Transverse colon (tissue), 4 donors: ENCODE data around the gene IKZF3. TPM values are rescaled to one million over a fixed set of nuclear protein-coding genes. Genes with fewer than 3 reads are reported as not detected.

Experiments used
- DNase-seq: peaks from one replicate; pipeline ENCODE4 v3.0.0-alpha.2; 2019
- H3K27ac ChIP-seq, 4 donors: fragments of 200-600 bp; sonication (generic); 2 replicates each; pipeline ENCODE4 v1.5.1; 2016 to 2018; ENCODE audit warnings: inconsistent platforms in 4 of 4
- H3K27me3 ChIP-seq: fragments of 200-600 bp; sonication (generic); 2 replicates; pipeline ENCODE4 v1.5.1; 2017; ENCODE audit warnings: inconsistent platforms
- H3K36me3 ChIP-seq, 4 donors: fragments of 200-600 bp; sonication (generic); 2 replicates each; pipeline ENCODE4 v1.5.1; 2017 to 2019; ENCODE audit warnings: inconsistent platforms in 4 of 4
- H3K4me1 ChIP-seq, 4 donors: fragments of 200-600 bp; sonication (generic); 2 replicates each; pipeline ENCODE4 v1.5.1; 2017 to 2020; ENCODE audit warnings: inconsistent platforms in 4 of 4
- H3K4me3 ChIP-seq, 4 donors: fragments of 200-600 bp; sonication (generic); 1 replicate in 1 of 4; 2 replicates in 3 of 4; pipeline versions ENCODE4 v1.5.1 to v1.6.1; 2017 to 2019; ENCODE audit warnings: inconsistent platforms in 4 of 4
- H3K9me3 ChIP-seq, 2 donors: fragments of 200-600 bp; sonication (generic); 2 replicates each; pipeline ENCODE4 v1.5.1; 2017 to 2019; ENCODE audit warnings: inconsistent platforms in 2 of 2
- EP300 ChIP-seq: sonication (generic); formaldehyde crosslinking; IDR thresholded peaks from one replicate; pipeline ENCODE4 v1.6.1; 2017; ENCODE audit warnings: antibody characterized with exemption, low read depth
- POLR2A ChIP-seq: fragments of 450-650 bp; IDR thresholded peaks from one replicate; pipeline ENCODE4 v1.6.1; 2016; ENCODE audit warnings: antibody characterized with exemption, mild to moderate bottlenecking, moderate library complexity
- POLR2AphosphoS5 ChIP-seq, 3 donors: sonication (generic); formaldehyde crosslinking; IDR thresholded peaks; one replicate each; pipeline ENCODE4 v1.6.1; 2016; ENCODE audit warnings: antibody characterized with exemption in 3 of 3
- WGBS, 2 donors: methylation state at CpG; one replicate each; pipeline ENCODE4 v1.1.5; 2018; ENCODE audit warnings: low coverage in 1 of 2; 5-methylcytosine and 5-hydroxymethylcytosine counted together
- in situ Hi-C, 4 donors: fragments of 200-750 bp; cut with MboI; loops; one replicate each; pipeline versions ENCODE4 v1.15.0 to v1.15.1; 2017; ENCODE audit warnings: low sequenced_read_pairs in 3 of 4, low pct_ligation_motif_present in 1 of 4, low pct_unique_long_range_greater_than_20kb in 1 of 4
- intact Hi-C: fragments of 100-400 bp; cut with DNase I; formaldehyde crosslinking; loops from one replicate; pipeline ENCODE4 v1.15.1; 2023; ENCODE audit warnings: low total_unique reads
- total RNA-seq, 4 donors: library from RNA; depleted of rRNA; stranded (reverse); fragments of >200 nt; gene quantifications; one replicate each; pipeline ENCODE4 v1.1.0, GENCODE V29; 2016
- TF ChIP-seq, protein P1 (sequence below), 5 experiments: fragments of 200-600 bp in 3 of 5; fragments of 450-650 bp in 2 of 5; sonication (generic) in 3 of 5; IDR thresholded peaks; 1 replicate in 2 of 5; 2 replicates in 3 of 5; pipeline ENCODE4 v1.5.1; 2016 to 2017; ENCODE audit warnings: antibody characterized with exemption in 5 of 5, inconsistent platforms in 3 of 5, mild to moderate bottlenecking in 2 of 5, moderate library complexity in 1 of 5

Gene IKZF3
- total RNA-seq, 4 donors from 2014 or later, result 2.2 to 13.5 (median 3.0) TPM

DNA sequence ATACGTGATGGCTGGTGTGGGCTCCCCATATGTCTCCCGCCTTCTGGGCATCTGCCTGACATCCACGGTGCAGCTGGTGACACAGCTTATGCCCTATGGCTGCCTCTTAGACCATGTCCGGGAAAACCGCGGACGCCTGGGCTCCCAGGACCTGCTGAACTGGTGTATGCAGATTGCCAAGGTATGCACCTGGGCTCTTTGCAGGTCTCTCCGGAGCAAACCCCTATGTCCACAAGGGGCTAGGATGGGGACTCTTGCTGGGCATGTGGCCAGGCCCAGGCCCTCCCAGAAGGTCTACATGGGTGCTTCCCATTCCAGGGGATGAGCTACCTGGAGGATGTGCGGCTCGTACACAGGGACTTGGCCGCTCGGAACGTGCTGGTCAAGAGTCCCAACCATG lies 139.4 kb downstream of the IKZF3 start:
- intact Hi-C loops, result no loop called here
- DNase-seq, result no peak
- in situ Hi-C loops, result loop anchor here in 1 of 4 donors (25.0 kb wide), 1 partner anchor 87 kb away; the partner anchor contains the start of genes PPP1R1B and STARD3
- Histone ChIP-seq H3K36me3 (peaks cover 0 to 25% (median 0%) of the 10 kb centered on the region in 4 donors), H3K9me3 (no peaks in the 10 kb centered on the region), H3K4me3 (no peak overlapping the region), H3K27ac (no peak overlapping the region), H3K4me1 (peaks cover 6 to 13% (median 8%) of the 10 kb centered on the region in 4 donors), H3K27me3 (no peaks in the 10 kb centered on the region)
- TF ChIP-seq, protein P1, sequence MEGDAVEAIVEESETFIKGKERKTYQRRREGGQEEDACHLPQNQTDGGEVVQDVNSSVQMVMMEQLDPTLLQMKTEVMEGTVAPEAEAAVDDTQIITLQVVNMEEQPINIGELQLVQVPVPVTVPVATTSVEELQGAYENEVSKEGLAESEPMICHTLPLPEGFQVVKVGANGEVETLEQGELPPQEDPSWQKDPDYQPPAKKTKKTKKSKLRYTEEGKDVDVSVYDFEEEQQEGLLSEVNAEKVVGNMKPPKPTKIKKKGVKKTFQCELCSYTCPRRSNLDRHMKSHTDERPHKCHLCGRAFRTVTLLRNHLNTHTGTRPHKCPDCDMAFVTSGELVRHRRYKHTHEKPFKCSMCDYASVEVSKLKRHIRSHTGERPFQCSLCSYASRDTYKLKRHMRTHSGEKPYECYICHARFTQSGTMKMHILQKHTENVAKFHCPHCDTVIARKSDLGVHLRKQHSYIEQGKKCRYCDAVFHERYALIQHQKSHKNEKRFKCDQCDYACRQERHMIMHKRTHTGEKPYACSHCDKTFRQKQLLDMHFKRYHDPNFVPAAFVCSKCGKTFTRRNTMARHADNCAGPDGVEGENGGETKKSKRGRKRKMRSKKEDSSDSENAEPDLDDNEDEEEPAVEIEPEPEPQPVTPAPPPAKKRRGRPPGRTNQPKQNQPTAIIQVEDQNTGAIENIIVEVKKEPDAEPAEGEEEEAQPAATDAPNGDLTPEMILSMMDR (IDR thresholded peaks at IDR 0.05), result no peak
- TF ChIP-seq EP300, result no peak
- no peak for TF ChIP-seq POLR2A
- no peak for TF ChIP-seq POLR2AphosphoS5 (IDR thresholded peaks at IDR 0.05)
- 95% methylated on average over 12 of the region's 13 CpGs; no CpG with 5 or more reads in 1 of the 2 donors for WGBS, 2 donors

DNA sequence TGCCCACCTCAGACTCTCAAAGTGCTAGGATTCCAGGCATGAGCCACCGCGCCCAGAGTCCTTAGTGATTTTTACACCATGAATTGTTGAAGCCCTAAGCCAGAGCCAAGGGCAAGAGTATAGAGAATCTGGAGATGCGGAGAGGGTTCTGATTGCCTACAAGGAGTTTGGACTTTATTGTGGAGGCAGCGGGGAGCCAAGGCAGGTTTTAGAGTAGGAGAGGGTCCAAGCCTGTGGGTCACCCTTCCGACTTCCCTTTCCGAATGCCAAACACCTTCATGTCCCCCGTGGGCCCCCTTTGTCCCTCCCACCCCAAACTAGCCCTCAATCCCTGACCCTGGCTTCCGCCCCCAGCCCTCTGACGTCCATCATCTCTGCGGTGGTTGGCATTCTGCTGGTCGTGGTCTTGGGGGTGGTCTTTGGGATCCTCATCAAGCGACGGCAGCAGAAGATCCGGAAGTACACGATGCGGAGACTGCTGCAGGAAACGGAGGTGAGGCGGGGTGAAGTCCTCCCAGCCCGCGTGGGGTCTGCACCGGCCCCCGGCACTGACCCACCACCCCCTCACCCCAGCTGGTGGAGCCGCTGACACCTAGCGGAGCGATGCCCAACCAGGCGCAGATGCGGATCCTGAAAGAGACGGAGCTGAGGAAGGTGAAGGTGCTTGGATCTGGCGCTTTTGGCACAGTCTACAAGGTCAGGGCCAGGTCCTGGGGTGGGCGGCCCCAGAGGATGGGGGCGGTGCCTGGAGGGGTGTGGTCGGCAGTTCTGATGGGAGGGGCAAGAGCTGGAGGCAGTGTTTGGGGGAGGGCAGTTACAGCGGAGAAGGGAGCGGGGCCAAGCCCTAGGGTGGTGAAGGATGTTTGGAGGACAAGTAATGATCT lies 140.9 kb downstream of the IKZF3 start:
- WGBS, 2 donors, result 83 to 87% methylated on average over 16 to 34 of the region's 34 CpGs
- no peak overlapping the region for H3K27ac ChIP-seq

DNA sequence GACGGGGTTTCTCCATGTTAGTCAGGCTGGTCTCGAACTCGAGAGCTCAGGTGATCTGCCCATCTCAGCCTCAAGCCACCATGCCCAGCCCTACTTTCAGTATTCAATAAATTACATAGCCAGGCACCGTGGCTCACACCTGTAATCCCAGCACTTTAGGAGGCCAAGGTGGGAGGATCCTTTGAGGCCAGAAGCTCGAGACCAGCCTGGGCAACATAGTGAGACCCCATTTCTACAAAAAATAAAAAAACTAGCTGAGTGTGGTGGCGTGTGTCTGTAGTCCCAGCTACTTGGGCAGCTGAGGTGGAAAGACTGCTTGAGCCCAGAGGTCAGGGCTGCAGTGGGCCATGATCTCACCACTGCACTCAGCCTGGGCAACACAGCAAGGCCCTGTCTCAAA lies 142.0 kb downstream of the IKZF3 start:
- Histone ChIP-seq H3K27ac (no peak overlapping the region), H3K4me3 (no peak overlapping the region), H3K27me3 (no peaks in the 10 kb centered on the region), H3K4me1 (peaks cover 0 to 32% (median 4%) of the 10 kb centered on the region in 4 donors), H3K9me3 (no peaks in the 10 kb centered on the region), H3K36me3 (peaks cover 0 to 23% (median 0%) of the 10 kb centered on the region in 4 donors)
- in situ Hi-C loops (no loop called here), intact Hi-C loops (no loop called here)
- no peak for DNase-seq
- TF ChIP-seq POLR2AphosphoS5 (IDR thresholded peaks at IDR 0.05) (no peak), POLR2A (no peak), EP300 (no peak)
- TF ChIP-seq, protein P1 (IDR thresholded peaks at IDR 0.05), result no peak
- WGBS, 2 donors, result 85% methylated on average over 6 of the region's 6 CpGs; no CpG with 5 or more reads in 1 of the 2 donors

More for the DNA sequence above, 140.9 kb downstream of the IKZF3 start:
- in situ Hi-C loops, result no loop called here
- Histone ChIP-seq H3K27me3 (no peaks in the 10 kb centered on the region), H3K36me3 (peaks cover 0 to 29% (median 0%) of the 10 kb centered on the region in 4 donors), H3K4me3 (no peak overlapping the region), H3K9me3 (no peaks in the 10 kb centered on the region), H3K4me1 (peaks cover 0 to 21% (median 3%) of the 10 kb centered on the region in 4 donors)
- no peak for TF ChIP-seq EP300
- TF ChIP-seq, protein P1 (IDR thresholded peaks at IDR 0.05), result no peak
- no peak for TF ChIP-seq POLR2AphosphoS5 (IDR thresholded peaks at IDR 0.05)
- TF ChIP-seq POLR2A, result no peak
- intact Hi-C loops, result no loop called here
- peak; percentile 57 for DNase-seq

DNA sequence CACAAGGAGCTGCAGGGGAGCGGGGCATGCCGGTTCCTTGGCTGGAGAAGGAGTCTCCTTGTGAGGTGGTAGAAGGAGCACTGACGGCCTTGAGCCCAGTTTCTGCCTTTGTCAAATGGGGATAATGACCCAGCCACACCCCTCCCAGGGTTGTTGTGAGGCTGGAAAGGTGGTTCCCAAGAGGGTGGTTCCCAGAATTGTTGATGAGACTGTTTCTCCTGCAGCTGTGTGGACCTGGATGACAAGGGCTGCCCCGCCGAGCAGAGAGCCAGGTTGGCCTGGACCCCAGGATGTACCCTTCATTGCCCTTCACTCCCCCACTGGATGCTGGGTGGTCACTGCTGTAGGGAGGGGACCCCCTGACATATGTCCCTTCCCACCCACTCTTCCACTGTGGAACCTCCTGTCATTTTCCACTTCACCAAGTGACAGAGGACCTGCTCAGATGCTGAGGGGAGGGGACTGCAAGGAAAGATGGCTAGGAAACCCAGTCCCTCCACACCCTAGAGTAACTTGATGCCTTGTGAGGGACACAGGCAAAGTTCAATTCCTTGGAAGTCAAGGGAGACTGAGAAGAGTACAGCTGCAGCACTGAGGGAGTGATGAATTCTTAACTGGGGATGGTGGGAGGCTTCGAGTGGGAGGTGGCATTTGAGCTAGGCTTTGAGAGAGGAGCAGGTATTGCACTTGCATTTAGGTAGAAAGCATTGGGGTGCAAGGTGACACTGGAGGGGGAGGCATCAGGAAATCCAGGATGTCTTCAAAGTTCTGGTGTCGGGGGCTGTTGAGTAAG lies 144.4 kb downstream of the IKZF3 start:
- Histone ChIP-seq H3K36me3 (peaks cover 0 to 11% (median 3%) of the 10 kb centered on the region in 4 donors), H3K4me3 (no peak overlapping the region), H3K4me1 (peaks cover 0 to 45% (median 19%) of the 10 kb centered on the region in 4 donors), H3K9me3 (no peaks in the 10 kb centered on the region), H3K27me3 (no peaks in the 10 kb centered on the region), H3K27ac (peak overlapping the region; percentile 12 to 54 (median 32))
- peak; percentile 61 for DNase-seq
- in situ Hi-C loops, result no loop called here
- TF ChIP-seq POLR2AphosphoS5 (IDR thresholded peaks at IDR 0.05) (no peak), EP300 (no peak), POLR2A (no peak)
- TF ChIP-seq, protein P1 (IDR thresholded peaks at IDR 0.05), result no peak
- WGBS, 2 donors, result 79 to 93% methylated on average over 2 to 7 of the region's 7 CpGs
- intact Hi-C loops, result no loop called here
